Measurements from ENCODE around the gene NTM.

DNA sequence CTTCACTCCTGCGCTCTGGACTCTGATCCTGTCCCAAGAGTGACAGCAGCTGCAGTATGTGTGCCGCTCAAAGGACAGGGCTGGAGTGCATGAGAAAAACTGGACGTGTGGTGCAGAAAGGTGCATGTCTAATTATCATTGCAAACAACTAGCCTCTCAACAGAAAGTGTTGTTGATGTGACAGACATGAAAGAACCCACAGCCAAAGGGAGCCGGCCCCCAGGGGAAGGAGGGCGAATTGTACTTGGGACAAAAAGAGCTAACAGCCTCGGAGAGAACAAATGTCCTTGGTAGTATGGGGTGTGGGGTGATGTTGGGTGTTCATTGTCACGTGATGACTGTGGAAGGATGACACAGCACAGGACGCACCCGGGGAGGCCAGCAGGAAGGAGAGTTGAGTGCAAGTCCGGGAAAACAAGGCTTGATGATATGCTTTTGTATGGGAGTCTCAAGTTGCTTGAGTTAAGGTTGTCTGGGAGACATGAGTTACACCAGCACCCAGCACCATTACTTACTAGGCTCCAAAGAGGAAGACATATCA is 325.5 kb downstream of the NTM start:
- TF ChIP-seq, protein P1, sequence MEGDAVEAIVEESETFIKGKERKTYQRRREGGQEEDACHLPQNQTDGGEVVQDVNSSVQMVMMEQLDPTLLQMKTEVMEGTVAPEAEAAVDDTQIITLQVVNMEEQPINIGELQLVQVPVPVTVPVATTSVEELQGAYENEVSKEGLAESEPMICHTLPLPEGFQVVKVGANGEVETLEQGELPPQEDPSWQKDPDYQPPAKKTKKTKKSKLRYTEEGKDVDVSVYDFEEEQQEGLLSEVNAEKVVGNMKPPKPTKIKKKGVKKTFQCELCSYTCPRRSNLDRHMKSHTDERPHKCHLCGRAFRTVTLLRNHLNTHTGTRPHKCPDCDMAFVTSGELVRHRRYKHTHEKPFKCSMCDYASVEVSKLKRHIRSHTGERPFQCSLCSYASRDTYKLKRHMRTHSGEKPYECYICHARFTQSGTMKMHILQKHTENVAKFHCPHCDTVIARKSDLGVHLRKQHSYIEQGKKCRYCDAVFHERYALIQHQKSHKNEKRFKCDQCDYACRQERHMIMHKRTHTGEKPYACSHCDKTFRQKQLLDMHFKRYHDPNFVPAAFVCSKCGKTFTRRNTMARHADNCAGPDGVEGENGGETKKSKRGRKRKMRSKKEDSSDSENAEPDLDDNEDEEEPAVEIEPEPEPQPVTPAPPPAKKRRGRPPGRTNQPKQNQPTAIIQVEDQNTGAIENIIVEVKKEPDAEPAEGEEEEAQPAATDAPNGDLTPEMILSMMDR (IDR thresholded peaks at IDR 0.05): no peak
- no peak for TF ChIP-seq EP300 (IDR thresholded peaks at IDR 0.05; ENCODE audit: low read depth)
- TF ChIP-seq POLR2A (IDR thresholded peaks at IDR 0.05): no peak

Measured in transverse colon (tissue), 3 donors.